ENCODE results near the gene STX12.
A peak's percentile ranks its signal among the peaks of the same experiment; 100 is the strongest.

Gene STX12

GRCh38 chr1:27772932-27773825, at the start of gene STX12:
STX12 (plus strand) TSS chr1:27773219; CDS start chr1:27773308, 89 bp downstream.
- DNase-seq (ENCODE audit: extremely low read depth in 1 of 2, low read depth in 1 of 2), result peak; percentile 95 to 99

- DNase-seq (ENCODE audit: extremely low read depth in 1 of 2, low read depth in 1 of 2), result no peak
Observed at GRCh38 chr1:27724961-27725373, 48.1 kb upstream of the STX12 start.

GRCh38 chr1:27725374-27726172, 47.4 kb upstream of the STX12 start, which contains the start of gene FAM76A:
FAM76A (plus strand) TSS chr1:27725961; CDS start chr1:27726081, 120 bp downstream.
- peak; percentile 99 for DNase-seq (ENCODE audit: extremely low read depth in 1 of 2, low read depth in 1 of 2)

- peak in 1 of 2 donors; percentile 4 for DNase-seq (ENCODE audit: extremely low read depth in 1 of 2, low read depth in 1 of 2)
Observed at GRCh38 chr1:27726173-27727044, 46.6 kb upstream of the STX12 start.

- DNase-seq (ENCODE audit: extremely low read depth in 1 of 2, low read depth in 1 of 2), result no peak
Observed at GRCh38 chr1:27727126-27727525, 45.9 kb upstream of the STX12 start.

GRCh38 chr1:27736252-27736651, 36.8 kb upstream of the STX12 start:
- no peak for DNase-seq (ENCODE audit: extremely low read depth in 1 of 2, low read depth in 1 of 2)

GRCh38 chr1:27741121-27741520, 31.9 kb upstream of the STX12 start:
- no peak for DNase-seq (ENCODE audit: extremely low read depth in 1 of 2, low read depth in 1 of 2)

- DNase-seq (ENCODE audit: extremely low read depth in 1 of 2, low read depth in 1 of 2), result no peak
Observed at GRCh38 chr1:27744556-27744955, 28.5 kb upstream of the STX12 start.

- DNase-seq (ENCODE audit: extremely low read depth in 1 of 2, low read depth in 1 of 2), result no peak
Observed at GRCh38 chr1:27745466-27745865, 27.6 kb upstream of the STX12 start.

GRCh38 chr1:27752360-27752759, 20.7 kb upstream of the STX12 start:
- no peak for DNase-seq (ENCODE audit: extremely low read depth in 1 of 2, low read depth in 1 of 2)

- no peak for DNase-seq (ENCODE audit: extremely low read depth in 1 of 2, low read depth in 1 of 2)
Observed at GRCh38 chr1:27755286-27755685, 17.7 kb upstream of the STX12 start.

- DNase-seq (ENCODE audit: extremely low read depth in 1 of 2, low read depth in 1 of 2), result no peak
Observed at GRCh38 chr1:27755865-27756264, 17.2 kb upstream of the STX12 start.

GRCh38 chr1:27759236-27759635, 13.8 kb upstream of the STX12 start:
- DNase-seq (ENCODE audit: extremely low read depth in 1 of 2, low read depth in 1 of 2), result no peak

GRCh38 chr1:27760426-27760825, 12.6 kb upstream of the STX12 start:
- no peak for DNase-seq (ENCODE audit: extremely low read depth in 1 of 2, low read depth in 1 of 2)

GRCh38 chr1:27762033-27762432, 11.0 kb upstream of the STX12 start:
- DNase-seq (ENCODE audit: extremely low read depth in 1 of 2, low read depth in 1 of 2), result no peak

- no peak for DNase-seq (ENCODE audit: extremely low read depth in 1 of 2, low read depth in 1 of 2)
Observed at GRCh38 chr1:27763358-27763757, 9.7 kb upstream of the STX12 start.

GRCh38 chr1:27770293-27770830, 2.7 kb upstream of the STX12 start:
- no peak for DNase-seq (ENCODE audit: extremely low read depth in 1 of 2, low read depth in 1 of 2)

- no peak for DNase-seq (ENCODE audit: extremely low read depth in 1 of 2, low read depth in 1 of 2)
Observed at GRCh38 chr1:27772036-27772931, 735 bp upstream of the STX12 start.

GRCh38 chr1:27773826-27774445, 917 bp downstream of the STX12 start:
- DNase-seq (ENCODE audit: extremely low read depth in 1 of 2, low read depth in 1 of 2), result no peak
